Measurements from ENCODE around the gene CABP2. TPM values are rescaled to one million over a fixed set of nuclear protein-coding genes. Genes with fewer than 3 reads are reported as not detected.

Gene CABP2
- total RNA-seq, 6 donors from 2014 or later = not detected

DNA sequence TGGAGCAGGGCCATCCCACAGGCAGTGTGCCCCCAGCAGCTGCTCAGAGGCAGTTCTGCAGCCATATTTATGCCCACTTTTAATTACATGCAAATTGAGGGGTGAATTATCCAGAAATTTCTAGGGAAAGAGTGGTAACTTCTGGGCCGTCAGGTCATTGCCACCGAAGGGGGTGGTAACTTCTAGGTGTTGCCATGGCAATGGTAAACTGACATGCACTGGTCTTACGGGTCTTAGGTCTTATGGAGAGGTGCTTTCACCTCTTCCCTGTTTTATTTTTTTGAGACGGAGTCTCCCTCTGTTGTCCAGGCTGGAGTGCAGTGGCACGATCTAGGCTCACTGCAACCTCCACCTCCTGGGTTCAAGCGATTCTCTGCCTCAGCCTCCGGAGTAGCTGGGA is 50.4 kb downstream of the CABP2 start:
- no peaks in the 10 kb centered on the region for H3K9me3 ChIP-seq
- ATAC-seq (ENCODE audit: low FRiP score in 2 of 2) (no peak), DNase-seq (no peak)
- H3K36me3 ChIP-seq = no peaks in the 10 kb centered on the region
- TF ChIP-seq EP300 (IDR thresholded peaks at IDR 0.05) = no peak
- TF ChIP-seq POLR2AphosphoS5 (IDR thresholded peaks at IDR 0.05) = no peak
- 78 to 83% methylated on average over 7 of the region's 7 CpGs for WGBS, 2 donors
- no peaks in the 10 kb centered on the region for H3K27me3 ChIP-seq
- H3K4me1 ChIP-seq = peaks cover 11 to 16% (median 13%) of the 10 kb centered on the region in 4 donors
- H3K4me3 ChIP-seq = no peak overlapping the region
- H3K27ac ChIP-seq = no peak overlapping the region

DNA sequence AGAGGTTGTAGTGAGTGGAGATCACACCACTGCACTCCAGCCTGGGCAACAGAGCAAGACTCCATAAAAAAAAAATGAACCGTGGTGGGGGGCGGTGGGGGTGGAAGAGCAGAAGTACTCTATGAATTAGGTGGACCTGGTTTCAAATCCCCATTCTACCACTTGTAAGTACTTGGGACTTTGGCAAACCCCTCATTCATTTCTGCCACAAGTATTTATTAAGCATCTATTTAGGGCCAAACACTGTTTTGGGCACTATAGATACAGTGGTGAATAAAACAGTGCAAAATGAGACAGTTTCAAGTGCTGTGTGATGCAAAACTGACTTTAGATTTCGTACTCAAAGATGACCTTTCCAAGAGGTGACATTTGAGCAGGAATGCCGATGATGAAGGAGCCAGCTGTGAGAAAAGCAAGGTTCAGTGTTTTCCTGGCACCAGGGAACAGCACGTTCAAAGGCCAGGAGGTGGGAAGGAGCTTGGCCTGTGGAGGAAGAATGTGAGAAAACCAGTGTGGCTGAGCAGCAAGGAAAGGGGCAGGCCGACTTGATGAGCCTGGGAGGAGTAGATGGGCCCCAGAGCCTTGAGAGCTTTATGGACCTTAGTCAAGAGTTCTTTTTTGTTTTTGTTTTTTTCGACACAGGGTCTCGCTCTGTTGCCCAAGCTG is 52.8 kb downstream of the CABP2 start:
- Histone ChIP-seq H3K27ac (no peak overlapping the region), H3K4me1 (peaks cover 21 to 36% (median 27%) of the 10 kb centered on the region in 4 donors), H3K9me3 (no peaks in the 10 kb centered on the region), H3K4me3 (no peak overlapping the region), H3K36me3 (no peaks in the 10 kb centered on the region), H3K27me3 (no peaks in the 10 kb centered on the region)
- DNase-seq (no peak), ATAC-seq (ENCODE audit: low FRiP score in 2 of 2) (no peak)
- WGBS, 2 donors = 86% methylated on average over 8 of the region's 8 CpGs
- TF ChIP-seq POLR2A (IDR thresholded peaks at IDR 0.05) = no peak
- TF ChIP-seq, protein P1, sequence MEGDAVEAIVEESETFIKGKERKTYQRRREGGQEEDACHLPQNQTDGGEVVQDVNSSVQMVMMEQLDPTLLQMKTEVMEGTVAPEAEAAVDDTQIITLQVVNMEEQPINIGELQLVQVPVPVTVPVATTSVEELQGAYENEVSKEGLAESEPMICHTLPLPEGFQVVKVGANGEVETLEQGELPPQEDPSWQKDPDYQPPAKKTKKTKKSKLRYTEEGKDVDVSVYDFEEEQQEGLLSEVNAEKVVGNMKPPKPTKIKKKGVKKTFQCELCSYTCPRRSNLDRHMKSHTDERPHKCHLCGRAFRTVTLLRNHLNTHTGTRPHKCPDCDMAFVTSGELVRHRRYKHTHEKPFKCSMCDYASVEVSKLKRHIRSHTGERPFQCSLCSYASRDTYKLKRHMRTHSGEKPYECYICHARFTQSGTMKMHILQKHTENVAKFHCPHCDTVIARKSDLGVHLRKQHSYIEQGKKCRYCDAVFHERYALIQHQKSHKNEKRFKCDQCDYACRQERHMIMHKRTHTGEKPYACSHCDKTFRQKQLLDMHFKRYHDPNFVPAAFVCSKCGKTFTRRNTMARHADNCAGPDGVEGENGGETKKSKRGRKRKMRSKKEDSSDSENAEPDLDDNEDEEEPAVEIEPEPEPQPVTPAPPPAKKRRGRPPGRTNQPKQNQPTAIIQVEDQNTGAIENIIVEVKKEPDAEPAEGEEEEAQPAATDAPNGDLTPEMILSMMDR (IDR thresholded peaks at IDR 0.05) = no peak
- TF ChIP-seq POLR2AphosphoS5 (IDR thresholded peaks at IDR 0.05) = no peak
- TF ChIP-seq EP300 (IDR thresholded peaks at IDR 0.05) = no peak

DNA sequence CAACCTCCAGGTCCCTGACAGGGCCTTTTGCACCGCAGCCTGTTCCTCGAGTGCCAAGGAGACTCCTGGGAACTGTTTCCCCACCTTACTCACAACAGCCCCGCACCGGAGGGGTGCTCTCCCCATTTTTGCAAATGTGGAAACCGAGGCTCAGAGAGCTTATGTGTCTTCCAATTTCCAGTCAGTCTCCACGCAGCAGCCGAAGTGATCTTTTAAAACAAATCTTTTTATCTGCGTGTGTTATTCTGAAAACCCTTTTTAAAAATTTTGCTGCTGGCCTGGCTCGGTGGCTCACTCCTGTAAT is 53.8 kb downstream of the CABP2 start:
- no peak for TF ChIP-seq EP300 (IDR thresholded peaks at IDR 0.05)
- TF ChIP-seq POLR2A (IDR thresholded peaks at IDR 0.05) = no peak
- TF ChIP-seq, protein P1 (IDR thresholded peaks at IDR 0.05) = peak in 1 of 6 experiments; percentile 2
- TF ChIP-seq POLR2AphosphoS5 (IDR thresholded peaks at IDR 0.05) = no peak
- peaks cover 27 to 43% (median 33%) of the 10 kb centered on the region in 4 donors for H3K4me1 ChIP-seq
- no peaks in the 10 kb centered on the region for H3K36me3 ChIP-seq
- no peaks in the 10 kb centered on the region for H3K27me3 ChIP-seq
- H3K9me3 ChIP-seq = no peaks in the 10 kb centered on the region
- H3K4me3 ChIP-seq = peak overlapping the region; percentile 66 to 98 (median 87)
- H3K27ac ChIP-seq = peak overlapping the region; percentile 85 to 93 (median 90)
- DNase-seq (no peak), ATAC-seq (ENCODE audit: low FRiP score in 2 of 2) (no peak)
- 12 to 15% methylated on average over 9 of the region's 9 CpGs for WGBS, 2 donors

Small RNA genes within 50 kb of the gene (small RNA-seq; reads per million reads assigned to genes)
- gene MIR6752 = 0 to 0.33 (median 0.07) reads per million in 4 donors

Other genes starting within 250 kb of the CABP2 start
- 100 to 1,000 TPM in 2 of 6 donors, 10 to 100 TPM in 4; 47.4 to 221 (median 78.3) TPM for gene ANKRD13D, start 234.1 kb downstream of the CABP2 start, total RNA-seq
- gene SSH3, start 219.9 kb downstream of the CABP2 start, total RNA-seq = 10 to 100 TPM; 35.9 to 99.2 (median 53.8) TPM
- 100 to 1,000 TPM in 4 of 6 donors, 10 to 100 TPM in 2; 55.5 to 173 (median 106) TPM for gene POLD4, start 169.9 kb downstream of the CABP2 start, total RNA-seq
- 10 to 100 TPM in 2 of 6 donors, 1 to 10 TPM in 4; 3.7 to 29.5 (median 6.0) TPM for gene CLCF1, start 149.8 kb downstream of the CABP2 start, total RNA-seq
- 100 to 1,000 TPM in 1 of 6 donors, 10 to 100 TPM in 5; 20.4 to 115 (median 28.2) TPM for gene RAD9A, start 131.5 kb downstream of the CABP2 start, total RNA-seq
- 100 to 1,000 TPM in 3 of 6 donors, 10 to 100 TPM in 3; 83.8 to 191 (median 135) TPM for gene PPP1CA, start 121.6 kb downstream of the CABP2 start, total RNA-seq
- gene TBC1D10C, start 119.4 kb downstream of the CABP2 start, total RNA-seq = 10 to 100 TPM in 5 of 6 donors, 1 to 10 TPM in 1; 8.4 to 45.3 (median 32.7) TPM
- 1 to 10 TPM in 2 of 6 donors, under 1 TPM in 4; 0.49 to 4.2 (median 0.89) TPM for gene CARNS1, start 107.8 kb downstream of the CABP2 start, total RNA-seq
- 10 to 100 TPM; 35.2 to 94.3 (median 50.4) TPM for gene RPS6KB2, start 95.0 kb downstream of the CABP2 start, total RNA-seq
- gene PTPRCAP, start 85.8 kb downstream of the CABP2 start, total RNA-seq = 10 to 100 TPM; 12.8 to 34.0 (median 18.0) TPM
- 100 to 1,000 TPM in 4 of 6 donors, 10 to 100 TPM in 2; 49.0 to 178 (median 118) TPM for gene CORO1B, start 80.0 kb downstream of the CABP2 start, total RNA-seq
- gene GPR152, start 70.7 kb downstream of the CABP2 start, total RNA-seq = not detected
- 1 to 10 TPM; 1.5 to 4.7 (median 2.3) TPM for gene CABP4, start 68.1 kb downstream of the CABP2 start, total RNA-seq
- 100 to 1,000 TPM in 1 of 6 donors, 10 to 100 TPM in 5; 51.2 to 102 (median 75.2) TPM for gene TMEM134, start 54.2 kb downstream of the CABP2 start, total RNA-seq
- gene AIP, start 40.4 kb downstream of the CABP2 start, total RNA-seq = 100 to 1,000 TPM in 1 of 6 donors, 10 to 100 TPM in 5; 51.1 to 101 (median 75.3) TPM
- 10 to 100 TPM; 32.0 to 90.1 (median 40.7) TPM for gene PITPNM1, start 18.1 kb downstream of the CABP2 start, total RNA-seq
- 100 to 1,000 TPM in 2 of 6 donors, 10 to 100 TPM in 4; 36.7 to 119 (median 89.0) TPM for gene CDK2AP2, start 15.3 kb downstream of the CABP2 start, total RNA-seq
- gene GSTP1, start 60.4 kb upstream of the CABP2 start, total RNA-seq = 1,000 to 10,000 TPM in 4 of 6 donors, 100 to 1,000 TPM in 2; 600 to 1,952 (median 1,144) TPM
- gene NDUFV1, start 83.5 kb upstream of the CABP2 start, total RNA-seq = 100 to 1,000 TPM; 169 to 395 (median 205) TPM
- 10 to 100 TPM in 4 of 6 donors, 1 to 10 TPM in 1, not detected in 1; 4.3 to 17.8 (median 13.9) TPM for gene NUDT8, start 106.5 kb upstream of the CABP2 start, total RNA-seq
- gene TBX10, start 116.3 kb upstream of the CABP2 start, total RNA-seq = not detected
- gene ACY3, start 127.3 kb upstream of the CABP2 start, total RNA-seq = 1 to 10 TPM in 1 of 6 donors, under 1 TPM in 1, not detected in 4; 0.37 to 3.2 TPM
- gene ALDH3B2, start 151.2 kb upstream of the CABP2 start, total RNA-seq = 1 to 10 TPM in 2 of 6 donors, under 1 TPM in 3, not detected in 1; 0.30 to 6.4 (median 0.86) TPM

All from upper lobe of left lung (tissue), 6 donors.